ENCODE measurements around the gene PHOX2A. TPM values are rescaled to one million over a fixed set of nuclear protein-coding genes. Genes with fewer than 3 reads are reported as not detected.

PHOX2A gene
- total RNA-seq, 1 experiment from 2014 or later = not detected

- Histone ChIP-seq H4K20me1 (ENCODE audit: insufficient read depth) (no peaks in the 10 kb centered on the region), H3K27me3 (ENCODE audit: insufficient read depth, low read depth) (peaks cover 55% of the 10 kb centered on the region), H3K79me2 (ENCODE audit: low read depth) (no peaks in the 10 kb centered on the region), H3K4me1 (replicated peaks; ENCODE audit: insufficient read depth) (no peaks in the 10 kb centered on the region), H2AFZ (no peak overlapping the region), H3K36me3 (ENCODE audit: low read depth) (no peaks in the 10 kb centered on the region), H3K27ac (no peak overlapping the region), H3K4me3 (no peak overlapping the region), H3F3A (ENCODE audit: insufficient read depth, low read depth) (no peaks in the 10 kb centered on the region), H3K4me2 (no peak overlapping the region), H3K9me2 (ENCODE audit: insufficient read depth) (no peaks in the 10 kb centered on the region), H3K9me3 (ENCODE audit: insufficient read depth, low read depth) (no peaks in the 10 kb centered on the region)
- intact Hi-C loops (cut with micrococcal nuclease; ENCODE audit: unreplicated experiment) = loop anchor here (5.0 kb wide), 1 partner anchor 162 kb away; no protein-coding TSS in a partner anchor
- no TSS peak for BruUV-seq (replicated peaks)
- TF ChIP-seq CTCF (conservative IDR thresholded peaks at IDR 0.05) (no peak), EZH2 (IDR thresholded peaks at IDR 0.05; ENCODE audit: low read depth) (no peak)
- no peak for DNase-seq
- CTCF ChIA-PET = interaction anchor here (0.6 kb wide), 1 partner anchor 269 kb away, joined by 4 read pairs; no protein-coding TSS in a partner anchor
- POLR2A ChIA-PET (ENCODE audit: unreplicated experiment) = no interaction called here
Observed at GRCh38 chr11:72249961-72250360, 6.0 kb upstream of the PHOX2A start.

- no TSS peak for BruUV-seq (replicated peaks)
- no peaks in the 10 kb centered on the region for H3K4me1 ChIP-seq (replicated peaks; ENCODE audit: insufficient read depth)
- no peak for TF ChIP-seq EZH2 (IDR thresholded peaks at IDR 0.05; ENCODE audit: low read depth)
- TF ChIP-seq CTCF (conservative IDR thresholded peaks at IDR 0.05) = no peak
- CTCF ChIA-PET = interaction anchor here (0.7 kb wide), 1 partner anchor 274 kb away, joined by 3 read pairs; no protein-coding TSS in a partner anchor
- POLR2A ChIA-PET (ENCODE audit: unreplicated experiment) = no interaction called here
- H2AFZ ChIP-seq = no peak overlapping the region
- H4K20me1 ChIP-seq (ENCODE audit: insufficient read depth) = no peaks in the 10 kb centered on the region
- H3K27ac ChIP-seq = no peak overlapping the region
- no peak for DNase-seq
- H3K36me3 ChIP-seq (ENCODE audit: low read depth) = no peaks in the 10 kb centered on the region
- no peak overlapping the region for H3K4me3 ChIP-seq
- no peaks in the 10 kb centered on the region for H3F3A ChIP-seq (ENCODE audit: insufficient read depth, low read depth)
- no peaks in the 10 kb centered on the region for H3K9me3 ChIP-seq (ENCODE audit: insufficient read depth, low read depth)
- intact Hi-C loops (cut with micrococcal nuclease; ENCODE audit: unreplicated experiment) = loop anchor here (5.0 kb wide), 1 partner anchor 165 kb away; no protein-coding TSS in a partner anchor
- peaks cover 47% of the 10 kb centered on the region; the same call in 1 of the 2 replicates for H3K27me3 ChIP-seq (ENCODE audit: insufficient read depth, low read depth)
- H3K9me2 ChIP-seq (ENCODE audit: insufficient read depth) = no peaks in the 10 kb centered on the region
- no peaks in the 10 kb centered on the region for H3K79me2 ChIP-seq (ENCODE audit: low read depth)
- no peak overlapping the region for H3K4me2 ChIP-seq
Observed at GRCh38 chr11:72247584-72247983, 3.6 kb upstream of the PHOX2A start.

GRCh38 chr11:72245263-72245816, 1.4 kb upstream of the PHOX2A start:
- no TSS peak for BruUV-seq (replicated peaks)
- ChIA-PET CTCF (interaction anchor here (0.7 to 1.4 kb wide), 2 partner anchors 101 to 186 kb away, joined by 3 read pairs; no protein-coding TSS in a partner anchor), POLR2A (ENCODE audit: unreplicated experiment) (no interaction called here)
- Histone ChIP-seq H3K36me3 (ENCODE audit: low read depth) (no peaks in the 10 kb centered on the region), H3K4me3 (no peak overlapping the region), H3K4me2 (no peak overlapping the region), H2AFZ (no peak overlapping the region), H3K27ac (no peak overlapping the region), H3K9me2 (ENCODE audit: insufficient read depth) (no peaks in the 10 kb centered on the region), H3K79me2 (ENCODE audit: low read depth) (no peaks in the 10 kb centered on the region), H3K27me3 (ENCODE audit: insufficient read depth, low read depth) (peaks cover 37% of the 10 kb centered on the region; the same call in 1 of the 2 replicates), H3F3A (ENCODE audit: insufficient read depth, low read depth) (no peaks in the 10 kb centered on the region), H4K20me1 (ENCODE audit: insufficient read depth) (no peaks in the 10 kb centered on the region), H3K9me3 (ENCODE audit: insufficient read depth, low read depth) (no peaks in the 10 kb centered on the region), H3K4me1 (replicated peaks; ENCODE audit: insufficient read depth) (no peaks in the 10 kb centered on the region)
- no peak for DNase-seq
- intact Hi-C loops (cut with micrococcal nuclease; ENCODE audit: unreplicated experiment) = loop anchor here (5.0 kb wide), 1 partner anchor 167 kb away; no protein-coding TSS in a partner anchor
- TF ChIP-seq EZH2 (IDR thresholded peaks at IDR 0.05; ENCODE audit: low read depth) = no peak

Measured in PC-9 (cell line).